GM10248 (cell line): ENCODE results near the gene EEFSEC.

ENCODE experiments used
- CTCF ChIA-PET: fragments of 300-600 bp; sonication (Branson Sonifier 250); formaldehyde crosslinking; extraction: SDS; loops from one replicate; lab custom pipeline; 2021; ENCODE audit warnings: antibody characterized with exemption; lab: Yijun Ruan, JAX
- POLR2A ChIA-PET: fragments of 350-650 bp; sonication (Branson Sonifier 250); formaldehyde crosslinking; extraction: SDS; loops from one replicate; lab custom pipeline; 2020; ENCODE audit warnings: antibody characterized with exemption; lab: Yijun Ruan, JAX
- DNase-seq: peaks from one replicate; pipeline ENCODE4 v3.0.0; 2012; ENCODE audit errors: extremely low spot score
- TF ChIP-seq, protein P1 (sequence below): IDR thresholded peaks from 2 replicates; pipeline ENCODE4 v1.5.1; 2012; ENCODE audit warnings: mild to moderate bottlenecking, low read depth; ENCODE audit errors: extremely low read depth, missing control alignments, control extremely low read depth

EEFSEC gene

DNA sequence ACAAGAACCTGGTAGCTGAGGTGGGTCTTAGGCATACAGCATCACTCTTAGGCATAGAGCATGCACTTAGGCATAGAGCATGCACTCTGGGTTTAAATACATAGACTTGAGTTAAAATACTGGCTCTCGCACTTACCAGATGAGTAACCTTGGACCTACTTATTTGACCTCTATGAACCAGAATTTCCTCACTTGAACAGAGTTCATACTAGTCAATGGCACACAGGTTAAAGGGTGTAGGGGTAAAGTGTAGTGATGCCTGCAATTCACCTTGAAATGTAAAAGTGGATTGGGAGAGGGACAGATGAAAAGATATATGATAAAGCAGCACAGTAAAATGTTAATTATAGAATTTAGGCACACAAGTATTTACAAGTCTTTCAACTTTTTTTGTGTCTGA lies 31.3 kb upstream of the EEFSEC start:
- ChIA-PET POLR2A (interaction anchor here (0.7 kb wide), 1 partner anchor 813 kb away, joined by 9 read pairs; no protein-coding TSS in a partner anchor), CTCF (interaction anchor here (1.0 to 3.4 kb wide), 4 partner anchors 10 to 26 kb away, joined by 3 to 32 read pairs (median 16); no protein-coding TSS in a partner anchor)
- no peak for DNase-seq
- TF ChIP-seq, protein P1, sequence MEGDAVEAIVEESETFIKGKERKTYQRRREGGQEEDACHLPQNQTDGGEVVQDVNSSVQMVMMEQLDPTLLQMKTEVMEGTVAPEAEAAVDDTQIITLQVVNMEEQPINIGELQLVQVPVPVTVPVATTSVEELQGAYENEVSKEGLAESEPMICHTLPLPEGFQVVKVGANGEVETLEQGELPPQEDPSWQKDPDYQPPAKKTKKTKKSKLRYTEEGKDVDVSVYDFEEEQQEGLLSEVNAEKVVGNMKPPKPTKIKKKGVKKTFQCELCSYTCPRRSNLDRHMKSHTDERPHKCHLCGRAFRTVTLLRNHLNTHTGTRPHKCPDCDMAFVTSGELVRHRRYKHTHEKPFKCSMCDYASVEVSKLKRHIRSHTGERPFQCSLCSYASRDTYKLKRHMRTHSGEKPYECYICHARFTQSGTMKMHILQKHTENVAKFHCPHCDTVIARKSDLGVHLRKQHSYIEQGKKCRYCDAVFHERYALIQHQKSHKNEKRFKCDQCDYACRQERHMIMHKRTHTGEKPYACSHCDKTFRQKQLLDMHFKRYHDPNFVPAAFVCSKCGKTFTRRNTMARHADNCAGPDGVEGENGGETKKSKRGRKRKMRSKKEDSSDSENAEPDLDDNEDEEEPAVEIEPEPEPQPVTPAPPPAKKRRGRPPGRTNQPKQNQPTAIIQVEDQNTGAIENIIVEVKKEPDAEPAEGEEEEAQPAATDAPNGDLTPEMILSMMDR: no peak

DNA sequence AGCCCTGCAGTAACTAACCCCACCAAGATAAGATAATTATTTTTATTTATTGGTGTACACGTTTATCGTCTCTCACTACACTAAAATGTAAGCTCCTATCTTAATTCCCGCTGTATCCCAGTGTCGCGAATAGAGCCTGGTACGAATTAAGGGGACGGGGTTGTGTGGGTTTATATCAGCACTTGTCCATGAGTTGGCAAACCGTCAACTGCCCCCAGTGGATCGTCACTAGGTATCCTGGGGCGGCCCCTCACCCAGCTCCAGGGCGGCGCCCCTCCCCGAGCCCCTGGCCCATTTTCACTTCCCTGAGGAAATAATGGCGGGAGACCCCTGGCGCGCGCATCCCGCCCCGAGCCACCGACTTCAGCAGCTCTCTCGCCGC lies 30.1 kb upstream of the EEFSEC start:
- POLR2A ChIA-PET: interaction anchor here (1.0 to 1.4 kb wide), 2 partner anchors 9 to 30 kb away, joined by 3 to 5 read pairs; partner anchors contain the start of gene EEFSEC
- TF ChIP-seq, protein P1: no peak
- DNase-seq: no peak
- CTCF ChIA-PET: interaction anchor here (1.0 to 3.4 kb wide), 13 partner anchors 9 to 57 kb away, joined by 3 to 32 read pairs (median 5); no protein-coding TSS in a partner anchor

DNA sequence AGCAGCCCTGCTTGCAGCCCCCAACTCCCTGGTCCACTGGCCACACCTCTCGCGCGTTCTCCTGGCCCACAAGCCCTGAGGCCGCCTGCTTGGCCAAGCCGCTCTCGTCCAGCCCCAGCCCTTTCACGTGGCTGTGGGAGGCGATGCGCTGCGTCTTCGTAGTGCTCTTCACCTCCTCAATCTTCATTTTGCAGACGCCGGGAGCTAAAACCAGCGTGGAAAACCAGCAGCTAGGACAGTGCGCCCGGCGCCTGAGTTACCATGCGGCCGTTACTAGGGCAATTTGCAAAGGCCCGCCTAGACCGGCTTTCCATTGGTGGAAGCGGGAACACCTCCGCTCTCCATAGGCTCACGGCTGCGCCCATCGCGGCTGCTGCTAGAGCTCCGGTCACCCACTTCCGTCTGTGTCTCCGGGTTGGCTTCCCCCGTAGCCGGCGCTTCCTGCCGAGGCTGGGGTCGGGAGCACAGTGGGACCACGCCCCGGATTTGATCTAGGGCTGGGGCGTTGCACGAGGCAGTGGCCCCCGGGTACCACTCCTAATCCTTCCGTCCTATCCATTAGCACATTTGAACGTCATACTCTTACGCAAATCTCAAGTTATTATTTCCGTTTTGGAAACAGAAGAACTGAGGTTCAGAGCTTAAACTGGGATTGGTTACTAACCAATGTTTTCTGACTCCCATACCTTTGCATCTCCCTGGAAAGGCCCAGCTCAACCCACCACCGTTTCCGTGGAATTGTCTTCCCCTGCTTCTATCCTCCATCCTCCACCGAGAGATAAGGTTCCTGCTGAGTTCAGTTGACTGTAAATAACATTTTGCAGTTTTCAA lies 29.5 kb upstream of the EEFSEC start, which contains the start of gene RUVBL1:
RUVBL1 (minus strand) TSS at position 275 of the 831 bp plus-strand sequence; CDS start at position 187, 88 bp downstream.
- CTCF ChIA-PET: interaction anchor here (0.8 to 3.4 kb wide), 13 partner anchors 9 to 57 kb away, joined by 3 to 32 read pairs (median 4); no protein-coding TSS in a partner anchor
- TF ChIP-seq, protein P1: no peak
- POLR2A ChIA-PET: interaction anchor here (1.0 to 1.4 kb wide), 2 partner anchors 9 to 29 kb away, joined by 3 to 5 read pairs; partner anchors contain the start of gene EEFSEC
- DNase-seq: peak; percentile 99

DNA sequence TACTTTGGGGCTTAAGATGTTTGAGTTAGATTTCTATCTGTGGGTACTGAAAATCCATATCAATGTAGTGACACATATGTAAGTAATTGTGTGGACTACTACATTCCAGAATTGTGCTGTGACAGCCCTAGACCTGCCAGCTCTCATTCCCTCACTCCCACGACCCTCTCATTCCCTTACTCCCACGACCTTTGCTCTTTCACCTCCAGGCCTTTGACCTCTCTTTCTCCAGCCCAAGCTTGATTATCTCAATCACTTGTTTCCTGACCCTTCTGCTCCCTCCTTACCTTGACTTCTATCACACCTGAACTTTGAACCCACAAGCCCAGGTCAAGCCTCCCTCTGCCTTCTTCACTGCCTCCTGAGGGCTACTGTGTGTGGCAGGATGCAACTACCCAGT lies 26.0 kb upstream of the EEFSEC start:
- TF ChIP-seq, protein P1: no peak
- no peak for DNase-seq
- CTCF ChIA-PET: interaction anchor here (0.8 to 1.0 kb wide), 3 partner anchors 13 to 120 kb away, joined by 3 to 4 read pairs (median 3); no protein-coding TSS in a partner anchor
- POLR2A ChIA-PET: no interaction called here

DNA sequence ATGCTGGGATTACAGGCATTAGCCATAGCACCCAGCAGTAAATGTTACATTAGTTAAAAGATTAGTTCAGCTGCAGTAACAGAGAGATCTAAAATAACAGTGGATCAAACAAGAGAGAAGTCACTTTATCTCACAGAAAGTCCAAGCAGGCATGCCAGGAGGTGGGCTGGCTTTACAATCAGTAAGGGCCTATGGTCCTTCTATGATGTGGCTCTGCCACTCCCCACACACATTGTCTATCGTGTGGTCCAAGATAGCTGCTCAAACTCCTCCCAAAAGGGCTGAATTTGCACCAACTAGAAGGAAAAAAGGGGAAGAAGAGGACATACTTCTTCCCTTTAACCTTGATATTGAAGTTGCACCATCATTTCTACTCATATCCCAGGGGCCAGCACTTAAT lies 25.0 kb upstream of the EEFSEC start:
- TF ChIP-seq, protein P1: no peak
- ChIA-PET CTCF (interaction anchor here (1.0 to 1.8 kb wide), 4 partner anchors 9 to 33 kb away, joined by 3 to 6 read pairs (median 4); no protein-coding TSS in a partner anchor), POLR2A (no interaction called here)
- DNase-seq: no peak

DNA sequence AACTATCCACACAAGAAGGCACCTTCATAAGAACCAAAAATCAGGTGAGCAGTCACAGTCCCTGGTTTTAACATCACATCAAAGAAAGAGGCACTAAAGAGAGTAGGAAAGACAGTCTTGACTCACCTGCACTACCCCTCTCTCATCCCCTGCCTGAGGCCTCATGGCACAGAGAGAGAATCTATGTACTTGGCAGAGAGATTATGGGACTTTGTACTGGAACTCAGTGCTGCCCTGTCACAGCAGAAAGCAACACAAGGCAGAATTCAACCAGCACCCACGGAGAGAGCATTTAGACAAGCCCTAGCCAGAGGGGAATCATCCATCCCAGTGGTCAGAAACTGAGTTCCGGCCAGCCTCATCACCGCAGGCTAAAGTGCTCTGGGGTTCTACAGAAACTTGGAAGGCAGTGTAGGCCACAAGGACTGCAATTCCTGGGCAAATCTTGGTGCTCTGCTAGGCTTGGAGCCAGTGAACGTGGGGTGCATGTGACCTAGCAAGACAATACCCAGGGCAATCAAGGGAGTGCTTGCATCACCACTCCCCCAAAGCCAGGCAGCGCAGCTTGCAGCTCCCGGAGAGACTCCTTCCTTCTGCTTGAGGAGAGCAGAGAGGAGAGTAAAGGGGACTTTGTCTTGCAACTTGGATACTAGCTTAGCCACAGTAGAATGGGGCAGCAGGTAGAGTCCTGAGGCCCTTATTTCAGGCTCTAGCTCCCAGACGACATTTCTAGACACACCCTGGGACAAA lies 21.2 kb upstream of the EEFSEC start:
- CTCF ChIA-PET: interaction anchor here (1.4 to 4.4 kb wide), 7 partner anchors 9 to 47 kb away, joined by 5 to 86 read pairs (median 19); partner anchors contain the start of gene RUVBL1
- TF ChIP-seq, protein P1: no peak
- DNase-seq: no peak
- POLR2A ChIA-PET: no interaction called here
